H9 (cell line): Measurements from ENCODE around the gene TFAM. TPM values are rescaled to one million over a fixed set of nuclear protein-coding genes. Genes with fewer than 3 reads are reported as not detected.

ENCODE experiments used
- DNase-seq: peaks from one replicate; pipeline ENCODE4 v3.0.0-alpha.2; 2017
- H2AFZ ChIP-seq: one replicate; pipeline ENCODE4 v1.6.1; 2013; ENCODE audit warnings: mild to moderate bottlenecking, low read length, control low read depth, moderate library complexity
- H2AK5ac ChIP-seq: 2 replicates; pipeline ENCODE4 v1.6.1; 2013; ENCODE audit warnings: low read length, control low read depth, mixed read lengths; ENCODE audit not compliant: insufficient read length
- H2BK120ac ChIP-seq: one replicate; pipeline ENCODE4 v1.6.1; 2013; ENCODE audit warnings: low read depth, mild to moderate bottlenecking, low read length, control low read depth, inconsistent platforms; ENCODE audit not compliant: poor library complexity, severe bottlenecking
- H2BK12ac ChIP-seq: 2 replicates; pipeline ENCODE4 v1.6.1; 2013; ENCODE audit warnings: low read length, control low read depth, mixed read lengths, low read depth; ENCODE audit not compliant: insufficient read length
- H2BK15ac ChIP-seq: 2 replicates; pipeline ENCODE4 v1.6.1; 2013; ENCODE audit warnings: low read depth, low read length, control low read depth
- H2BK20ac ChIP-seq: one replicate; pipeline ENCODE4 v1.6.1; 2013; ENCODE audit warnings: low read depth, mild to moderate bottlenecking, low read length, control low read depth, inconsistent platforms; ENCODE audit not compliant: poor library complexity, severe bottlenecking
- H2BK5ac ChIP-seq: 2 replicates; pipeline ENCODE4 v1.6.1; 2013; ENCODE audit warnings: low read length, control low read depth, mixed read lengths; ENCODE audit not compliant: insufficient read length
- H3K14ac ChIP-seq: 2 replicates; pipeline ENCODE4 v1.6.1; 2013; ENCODE audit warnings: low read length, control low read depth; ENCODE audit not compliant: insufficient read depth
- H3K18ac ChIP-seq: 2 replicates; pipeline ENCODE4 v1.6.1; 2013; ENCODE audit warnings: low read depth, mild to moderate bottlenecking, mixed read lengths, low read length, control low read depth; ENCODE audit not compliant: insufficient read length
- H3K23ac ChIP-seq: 2 replicates; pipeline ENCODE4 v1.6.1; 2013; ENCODE audit warnings: low read length, control low read depth, mixed read lengths, low read depth; ENCODE audit not compliant: insufficient read length
- H3K23me2 ChIP-seq: 2 replicates; pipeline ENCODE4 v1.6.1; 2013; ENCODE audit warnings: low read depth, mild to moderate bottlenecking, mixed read lengths, low read length, control low read depth; ENCODE audit not compliant: insufficient read length, poor library complexity, severe bottlenecking
- H3K27ac ChIP-seq: 2 replicates; pipeline ENCODE4 v1.5.1; 2013; ENCODE audit warnings: low read length, control low read depth, mixed read lengths, low read depth; ENCODE audit not compliant: insufficient read length
- H3K27me3 ChIP-seq: 2 replicates; pipeline ENCODE4 v1.6.1; 2013; ENCODE audit warnings: low read length, control low read depth, inconsistent platforms; ENCODE audit not compliant: insufficient read depth
- H3K4ac ChIP-seq: 2 replicates; pipeline ENCODE4 v1.6.1; 2013; ENCODE audit warnings: low read depth, mild to moderate bottlenecking, control low read depth, inconsistent platforms, low read length, moderate library complexity
- H3K4me1 ChIP-seq: 2 replicates; pipeline ENCODE4 v1.6.1; 2013; ENCODE audit warnings: low read length, control low read depth, inconsistent platforms; ENCODE audit not compliant: insufficient read depth
- H3K4me2 ChIP-seq: 2 replicates; pipeline ENCODE4 v1.6.1; 2013; ENCODE audit warnings: low read length, control low read depth, mixed read lengths; ENCODE audit not compliant: insufficient read length, insufficient read depth
- H3K56ac ChIP-seq: 2 replicates; pipeline ENCODE4 v1.6.1; 2013; ENCODE audit warnings: low read depth, mild to moderate bottlenecking, mixed read lengths, low read length, control low read depth; ENCODE audit not compliant: insufficient read length
- H3K79me1 ChIP-seq: 2 replicates; pipeline ENCODE4 v1.6.1; 2013; ENCODE audit warnings: low read depth, mild to moderate bottlenecking, moderate library complexity, low read length, control low read depth, inconsistent platforms; ENCODE audit not compliant: insufficient read depth, poor library complexity, severe bottlenecking
- H3K79me2 ChIP-seq: 2 replicates; pipeline ENCODE4 v1.6.1; 2013; ENCODE audit warnings: low read length, control low read depth, inconsistent platforms; ENCODE audit not compliant: insufficient read depth
- H3K9ac ChIP-seq: 2 replicates; pipeline ENCODE4 v1.6.1; 2013; ENCODE audit warnings: low read length, control low read depth, mixed read lengths; ENCODE audit not compliant: insufficient read length; ENCODE audit errors: extremely low read depth
- H3K9me3 ChIP-seq: one replicate; pipeline ENCODE4 v1.6.1; 2013; ENCODE audit warnings: low read depth, low read length, inconsistent platforms; ENCODE audit not compliant: control insufficient read depth
- H3T11ph ChIP-seq: one replicate; pipeline ENCODE4 v1.6.1; 2013; ENCODE audit warnings: mild to moderate bottlenecking, low read length, control low read depth, inconsistent platforms
- H4K20me1 ChIP-seq: one replicate; pipeline ENCODE4 v1.6.1; 2013; ENCODE audit not compliant: control insufficient read depth, insufficient read length, insufficient read depth
- H4K5ac ChIP-seq: 2 replicates; pipeline ENCODE4 v1.6.1; 2013; ENCODE audit warnings: low read depth, mild to moderate bottlenecking, mixed read lengths, low read length, control low read depth; ENCODE audit not compliant: insufficient read length
- H4K8ac ChIP-seq: replicated peaks from 2 replicates; pipeline ENCODE4 v1.6.1; 2013; ENCODE audit warnings: low read length, control low read depth, mixed read lengths, low read depth; ENCODE audit not compliant: insufficient read length
- H4K91ac ChIP-seq: 2 replicates; pipeline ENCODE4 v1.6.1; 2013; ENCODE audit warnings: low read depth, mild to moderate bottlenecking, moderate library complexity, mixed read lengths, low read length, control low read depth; ENCODE audit not compliant: insufficient read length
- H3K27ac Mint-ChIP-seq, 3 experiments: 2 replicates in 2 of 3; 3 replicates in 1 of 3; pipeline ENCODE4 v1.8.0; 2020 to 2021; ENCODE audit warnings: mixed read lengths in 3 of 3, mild to moderate bottlenecking in 1 of 3, moderate library complexity in 1 of 3
- H3K27me3 Mint-ChIP-seq: 2 replicates; pipeline ENCODE4 v1.8.0; 2021; ENCODE audit warnings: low read depth, mild to moderate bottlenecking, moderate library complexity, mixed read lengths
- H3K36me3 Mint-ChIP-seq, 3 experiments: 2 replicates in 2 of 3; 3 replicates in 1 of 3; pipeline ENCODE4 v1.8.0; 2020 to 2021; ENCODE audit warnings: low read depth in 3 of 3, mixed read lengths in 3 of 3; ENCODE audit not compliant: insufficient read depth in 1 of 3
- H3K4me1 Mint-ChIP-seq, 2 experiments: 2 replicates each; pipeline ENCODE4 v1.8.0; 2020; ENCODE audit warnings: mixed read lengths in 2 of 2
- H3K4me3 Mint-ChIP-seq, 2 experiments: 2 replicates in 1 of 2; 3 replicates in 1 of 2; pipeline ENCODE4 v1.8.0; 2020 to 2021; ENCODE audit warnings: mild to moderate bottlenecking in 2 of 2, mixed read lengths in 2 of 2, moderate library complexity in 1 of 2
- H3K9me3 Mint-ChIP-seq, 2 experiments: 2 replicates in 1 of 2; 3 replicates in 1 of 2; pipeline ENCODE4 v1.8.0; 2020; ENCODE audit warnings: mild to moderate bottlenecking in 2 of 2, mixed read lengths in 2 of 2, moderate library complexity in 1 of 2
- WGBS: extraction: QIAGEN DNeasy Blood & Tissue Kit; methylation state at CpG from one replicate; pipeline ENCODE4 v1.1.7; 2013; ENCODE audit warnings: missing lambda C conversion rate, low lambda C conversion rate, mixed read lengths; ENCODE audit not compliant: insufficient read length; ENCODE audit errors: extremely low coverage; 5-methylcytosine and 5-hydroxymethylcytosine counted together
- long read RNA-seq: library from polyadenylated mRNA; unstranded; transcript quantifications from one replicate; pipeline ENCODE4 v2.0.0, GENCODE V29; 2020
- total RNA-seq: library from RNA; stranded (reverse); gene quantifications from 2 replicates; pipeline ENCODE4 v1.2.1, GENCODE V29; 2021
- TF ChIP-seq, protein P1 (sequence below): fragments of 200-600 bp; sonication (generic); conservative IDR thresholded peaks from 3 replicates; pipeline ENCODE4 v1.8.0; 2021; ENCODE audit warnings: antibody characterized with exemption, mild to moderate bottlenecking

The TFAM gene
- total RNA-seq, result 129 and 144 TPM in 2 replicates
- long read RNA-seq, full-length matches to known transcripts, result 114 of 136 reads
- long read RNA-seq, partial matches to known transcripts, result 16 of 136 reads
- long read RNA-seq, other reads (novel, unspliced or antisense), result 6 of 136 reads

DNA sequence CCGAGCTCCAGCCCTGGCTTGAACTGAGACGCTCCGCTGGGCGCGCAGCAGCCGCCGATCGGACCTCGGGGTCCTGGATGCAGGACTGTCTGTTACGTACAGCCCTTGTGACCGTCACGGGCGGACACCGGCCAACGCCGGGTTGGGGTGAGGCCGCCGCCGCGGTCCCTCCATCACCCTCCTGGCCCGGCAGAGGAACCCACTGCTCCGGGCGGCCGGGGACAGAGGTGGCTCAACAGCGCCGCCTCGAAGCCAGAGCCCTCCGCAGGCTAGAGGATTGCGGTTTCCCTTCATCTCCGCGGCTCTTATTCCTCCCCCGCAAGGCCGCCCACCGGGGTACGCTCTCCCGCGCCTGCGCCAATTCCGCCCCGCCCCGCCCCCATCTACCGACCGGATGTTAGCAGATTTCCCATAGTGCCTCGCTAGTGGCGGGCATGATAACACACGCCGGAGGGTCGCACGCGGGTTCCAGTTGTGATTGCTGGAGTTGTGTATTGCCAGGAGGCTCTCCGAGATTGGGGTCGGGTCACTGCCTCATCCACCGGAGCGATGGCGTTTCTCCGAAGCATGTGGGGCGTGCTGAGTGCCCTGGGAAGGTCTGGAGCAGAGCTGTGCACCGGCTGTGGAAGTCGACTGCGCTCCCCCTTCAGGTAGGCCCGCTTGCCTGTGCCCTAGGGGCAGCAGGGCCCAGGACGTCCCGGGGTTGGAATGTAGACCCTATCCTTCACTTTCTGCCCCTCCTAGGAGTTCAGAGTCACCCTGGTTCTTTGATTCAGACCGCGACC, at the start of gene TFAM:
TFAM (plus strand) TSS at position 412 of the 785 bp plus-strand sequence; CDS start at position 550, 138 bp downstream.
- WGBS, result no CpG with 5 or more reads among the region's 65 CpGs
- H3K4me1 Mint-ChIP-seq, result peaks cover 12 to 15% of the 10 kb centered on the region in 2 experiments
- TF ChIP-seq, protein P1, sequence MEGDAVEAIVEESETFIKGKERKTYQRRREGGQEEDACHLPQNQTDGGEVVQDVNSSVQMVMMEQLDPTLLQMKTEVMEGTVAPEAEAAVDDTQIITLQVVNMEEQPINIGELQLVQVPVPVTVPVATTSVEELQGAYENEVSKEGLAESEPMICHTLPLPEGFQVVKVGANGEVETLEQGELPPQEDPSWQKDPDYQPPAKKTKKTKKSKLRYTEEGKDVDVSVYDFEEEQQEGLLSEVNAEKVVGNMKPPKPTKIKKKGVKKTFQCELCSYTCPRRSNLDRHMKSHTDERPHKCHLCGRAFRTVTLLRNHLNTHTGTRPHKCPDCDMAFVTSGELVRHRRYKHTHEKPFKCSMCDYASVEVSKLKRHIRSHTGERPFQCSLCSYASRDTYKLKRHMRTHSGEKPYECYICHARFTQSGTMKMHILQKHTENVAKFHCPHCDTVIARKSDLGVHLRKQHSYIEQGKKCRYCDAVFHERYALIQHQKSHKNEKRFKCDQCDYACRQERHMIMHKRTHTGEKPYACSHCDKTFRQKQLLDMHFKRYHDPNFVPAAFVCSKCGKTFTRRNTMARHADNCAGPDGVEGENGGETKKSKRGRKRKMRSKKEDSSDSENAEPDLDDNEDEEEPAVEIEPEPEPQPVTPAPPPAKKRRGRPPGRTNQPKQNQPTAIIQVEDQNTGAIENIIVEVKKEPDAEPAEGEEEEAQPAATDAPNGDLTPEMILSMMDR, result peak; percentile 55

More for the DNA sequence above, at the start of gene TFAM:
- Mint-ChIP-seq H3K27ac (peak within 1 kb of the TSS; percentile 98), H3K9me3 (no peaks in the 10 kb centered on the region; a peak in 1 of 5 replicates), H3K27me3 (peaks cover 3% of the 10 kb centered on the region), H3K4me3 (peak within 1 kb of the TSS; percentile 98 to 99), H3K36me3 (peaks cover 19 to 44% (median 38%) of the 10 kb centered on the region in 3 experiments)
- H3K23ac ChIP-seq, result no peak within 1 kb of the TSS
- H3K4ac ChIP-seq, result no peak within 1 kb of the TSS
- no peak within 1 kb of the TSS for H4K5ac ChIP-seq
- H3K23me2 ChIP-seq, result no peaks in the 10 kb centered on the region
- H3K79me1 ChIP-seq, result no peaks in the 10 kb centered on the region
- peaks cover 9% of the 10 kb centered on the region; the same call in 1 of the 2 replicates for H3K79me2 ChIP-seq
- no peak within 1 kb of the TSS for H2BK15ac ChIP-seq
- no peak within 1 kb of the TSS for H4K8ac ChIP-seq
- H3T11ph ChIP-seq, result no peak within 1 kb of the TSS
- H3K27me3 ChIP-seq, result no peaks in the 10 kb centered on the region
- peak within 1 kb of the TSS; percentile 10 for H3K27ac ChIP-seq
- no peaks in the 10 kb centered on the region for H4K20me1 ChIP-seq
- H2BK20ac ChIP-seq, result no peak within 1 kb of the TSS
- no peak within 1 kb of the TSS for H2AK5ac ChIP-seq
- no peak within 1 kb of the TSS for H3K56ac ChIP-seq
- peak within 1 kb of the TSS; percentile 16 for H2BK5ac ChIP-seq
- peak within 1 kb of the TSS; percentile 77 for H3K14ac ChIP-seq
- no peaks in the 10 kb centered on the region for H3K4me1 ChIP-seq
- peak within 1 kb of the TSS; percentile 83 for H3K18ac ChIP-seq
- DNase-seq, result peak; percentile 94
- no peaks in the 10 kb centered on the region for H3K9me3 ChIP-seq
- H2BK120ac ChIP-seq, result no peak within 1 kb of the TSS
- peak within 1 kb of the TSS; percentile 67 for H3K4me2 ChIP-seq
- no peak within 1 kb of the TSS for H2AFZ ChIP-seq
- H2BK12ac ChIP-seq, result no peak within 1 kb of the TSS
- H3K9ac ChIP-seq, result peak within 1 kb of the TSS; percentile 89
- no peak within 1 kb of the TSS for H4K91ac ChIP-seq
